Measurements from ENCODE around the gene MOXD1. TPM values are rescaled to one million over a fixed set of nuclear protein-coding genes. Genes with fewer than 3 reads are reported as not detected.
A peak's percentile ranks its signal among the peaks of the same experiment; 100 is the strongest.
"Not testable (repeated sequence)": the region's sequence is repeated elsewhere in the genome, so short reads cannot be mapped to it uniquely, and the experiment has no call there.

The MOXD1 gene
- total RNA-seq, 1 experiment from 2014 or later, result 0.69 TPM

DNA sequence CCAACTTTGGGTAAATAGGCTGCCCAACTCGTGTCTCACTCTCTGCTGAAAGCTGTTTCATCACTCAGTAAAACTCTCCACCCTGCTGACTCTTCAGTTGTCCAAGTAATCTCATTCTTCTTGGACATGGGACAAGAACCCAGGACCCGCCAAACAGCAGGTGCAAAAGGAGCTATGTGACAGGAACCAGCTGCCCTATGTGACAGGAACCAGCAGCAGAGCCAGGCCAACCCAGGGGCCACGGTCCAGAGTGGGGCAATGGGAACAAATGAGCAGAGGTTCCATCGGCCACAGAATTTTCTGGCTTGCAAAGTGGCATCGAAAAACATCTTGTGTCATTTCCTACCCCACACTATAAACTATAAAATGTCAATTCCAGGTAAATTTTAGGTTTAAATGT is 56.5 kb downstream of the MOXD1 start:
- no peaks in the 10 kb centered on the region for H3K36me3 ChIP-seq (replicated peaks; ENCODE audit: control insufficient read depth, insufficient read depth, low read length)
- H3K27me3 ChIP-seq (ENCODE audit: control insufficient read depth, insufficient read depth, low read length), result no peaks in the 10 kb centered on the region
- DNase-seq, result no peak
- H3K4me3 ChIP-seq (ENCODE audit: insufficient read depth, low read depth, low read length), result no peak overlapping the region

DNA sequence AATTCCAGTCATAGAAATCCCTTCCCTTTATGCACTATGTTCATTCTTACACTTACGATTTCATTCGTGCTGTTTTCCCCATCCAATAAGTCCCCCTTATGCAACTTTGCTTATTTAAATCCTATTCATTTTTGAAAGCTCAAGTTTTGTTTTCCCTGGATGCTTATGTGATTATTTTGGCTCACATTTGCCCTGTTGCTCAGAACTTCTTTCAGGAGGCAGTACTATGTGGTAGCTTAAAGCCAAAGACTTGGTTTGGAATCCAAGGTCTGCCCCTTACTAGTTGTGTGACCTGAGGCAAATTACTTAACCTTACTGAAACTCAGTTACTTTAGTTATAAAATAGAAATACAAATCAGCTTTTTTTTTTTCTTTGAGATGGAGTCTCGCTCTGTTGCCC is 59.6 kb downstream of the MOXD1 start:
- Histone ChIP-seq H3K4me3 (ENCODE audit: insufficient read depth, low read depth, low read length) (no peak overlapping the region), H3K27me3 (ENCODE audit: control insufficient read depth, insufficient read depth, low read length) (no peaks in the 10 kb centered on the region), H3K36me3 (replicated peaks; ENCODE audit: control insufficient read depth, insufficient read depth, low read length) (no peaks in the 10 kb centered on the region)
- no peak for DNase-seq

DNA sequence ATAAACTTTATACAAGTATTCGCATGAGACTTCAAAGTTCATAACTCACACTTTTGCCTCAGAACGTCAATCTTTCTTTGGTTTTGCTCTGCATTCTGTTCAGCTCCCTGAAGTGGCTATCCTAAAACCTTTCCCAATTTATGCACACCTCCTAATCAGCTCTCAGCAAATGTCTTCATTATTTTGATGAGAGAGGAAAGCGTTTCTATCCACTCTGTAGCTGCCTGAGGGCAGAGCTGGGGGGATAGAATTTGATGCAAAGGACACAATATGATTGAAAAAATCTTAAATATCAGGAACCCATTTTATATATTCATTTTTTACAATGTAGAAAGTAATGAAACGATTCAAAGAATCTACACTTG is 66.8 kb downstream of the MOXD1 start:
- H3K4me3 ChIP-seq (ENCODE audit: insufficient read depth, low read depth, low read length), result no peak overlapping the region
- H3K27me3 ChIP-seq (ENCODE audit: control insufficient read depth, insufficient read depth, low read length), result no peaks in the 10 kb centered on the region
- no peaks in the 10 kb centered on the region for H3K36me3 ChIP-seq (replicated peaks; ENCODE audit: control insufficient read depth, insufficient read depth, low read length)
- no peak for DNase-seq

GRCh38 chr6:132333639-132334520 is 67.4 kb downstream of the MOXD1 start:
- Histone ChIP-seq H3K36me3 (replicated peaks; ENCODE audit: control insufficient read depth, insufficient read depth, low read length) (no peaks in the 10 kb centered on the region), H3K4me3 (ENCODE audit: insufficient read depth, low read depth, low read length) (no peak overlapping the region), H3K27me3 (ENCODE audit: control insufficient read depth, insufficient read depth, low read length) (no peaks in the 10 kb centered on the region)
- DNase-seq, result peak; percentile 22

DNA sequence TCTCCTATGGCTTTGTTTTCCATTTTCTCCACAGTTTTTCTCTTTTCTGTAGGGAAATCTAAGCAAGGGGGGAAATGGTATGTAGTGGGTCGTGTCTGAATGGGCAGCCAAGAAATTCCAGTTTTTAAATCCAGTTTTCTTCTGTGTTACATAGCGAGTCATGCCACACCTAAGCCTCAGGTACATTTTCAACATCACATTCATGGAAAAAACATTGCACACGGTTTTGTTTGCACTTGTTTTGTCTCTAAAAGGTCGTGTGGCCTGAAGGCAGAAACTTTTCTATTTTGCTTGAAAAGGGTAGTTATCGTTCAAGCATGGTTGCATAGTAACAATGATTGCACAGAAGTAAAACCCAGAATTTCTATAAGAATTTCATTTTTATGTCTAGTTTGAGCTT is 70.5 kb downstream of the MOXD1 start:
- no peaks in the 10 kb centered on the region for H3K27me3 ChIP-seq (ENCODE audit: control insufficient read depth, insufficient read depth, low read length)
- H3K36me3 ChIP-seq (replicated peaks; ENCODE audit: control insufficient read depth, insufficient read depth, low read length), result no peaks in the 10 kb centered on the region
- no peak overlapping the region for H3K4me3 ChIP-seq (ENCODE audit: insufficient read depth, low read depth, low read length)
- DNase-seq, result no peak

GRCh38 chr6:132322398-132322797 is 78.9 kb downstream of the MOXD1 start:
- no peak for DNase-seq
- no peaks in the 10 kb centered on the region for H3K36me3 ChIP-seq (replicated peaks; ENCODE audit: control insufficient read depth, insufficient read depth, low read length)
- no peaks in the 10 kb centered on the region for H3K27me3 ChIP-seq (ENCODE audit: control insufficient read depth, insufficient read depth, low read length)
- H3K4me3 ChIP-seq (ENCODE audit: insufficient read depth, low read depth, low read length), result no peak overlapping the region

DNA sequence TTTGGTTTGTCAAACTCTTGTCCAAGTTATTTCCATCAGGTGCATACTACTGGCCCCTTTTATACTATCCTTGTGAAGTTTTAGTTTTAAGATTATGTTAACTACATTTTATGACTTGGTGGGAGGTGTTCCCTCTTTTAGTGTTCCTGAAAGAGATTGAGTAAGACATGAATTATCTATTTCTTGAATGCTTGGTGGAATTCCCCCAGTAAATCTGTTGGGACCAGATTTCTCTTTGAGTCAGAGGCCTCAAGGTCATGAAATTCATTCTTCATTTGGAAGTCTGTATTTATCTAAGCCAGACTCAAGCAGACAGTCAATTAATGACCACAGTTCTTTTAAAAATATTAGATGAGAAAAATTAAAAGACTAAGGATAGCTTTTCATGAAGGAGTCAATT is 81.3 kb downstream of the MOXD1 start:
- H3K4me3 ChIP-seq (ENCODE audit: insufficient read depth, low read depth, low read length), result no peak overlapping the region
- H3K36me3 ChIP-seq (replicated peaks; ENCODE audit: control insufficient read depth, insufficient read depth, low read length), result no peaks in the 10 kb centered on the region
- no peak for DNase-seq
- H3K27me3 ChIP-seq (ENCODE audit: control insufficient read depth, insufficient read depth, low read length), result no peaks in the 10 kb centered on the region

- Histone ChIP-seq H3K36me3 (replicated peaks; ENCODE audit: control insufficient read depth, insufficient read depth, low read length) (no peaks in the 10 kb centered on the region), H3K27me3 (ENCODE audit: control insufficient read depth, insufficient read depth, low read length) (no peaks in the 10 kb centered on the region), H3K4me3 (ENCODE audit: insufficient read depth, low read depth, low read length) (no peak overlapping the region)
- DNase-seq, result no peak
Observed at GRCh38 chr6:132316970-132317369, 84.3 kb downstream of the MOXD1 start.

DNA sequence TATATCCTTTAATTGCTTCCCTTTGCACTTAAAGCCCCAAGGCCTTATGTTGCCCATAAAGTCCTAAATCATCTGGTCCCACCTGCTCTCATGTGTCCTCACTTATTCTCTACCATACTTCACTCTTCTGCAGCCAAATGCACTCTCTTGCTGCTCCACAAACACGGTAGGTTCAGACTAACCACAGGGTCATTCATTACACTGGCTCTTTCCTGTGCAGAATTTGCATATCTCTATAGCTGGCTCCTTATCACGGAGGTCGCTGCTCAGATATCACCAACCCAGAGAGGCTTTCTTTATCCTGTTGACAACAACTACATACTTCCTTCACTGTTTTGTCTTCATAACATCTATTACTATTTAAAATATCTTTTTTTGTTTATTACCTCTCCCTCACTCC is 86.8 kb downstream of the MOXD1 start:
- DNase-seq, result no peak
- no peaks in the 10 kb centered on the region for H3K36me3 ChIP-seq (replicated peaks; ENCODE audit: control insufficient read depth, insufficient read depth, low read length)

GRCh38 chr6:132310921-132311320 is 90.4 kb downstream of the MOXD1 start:
- Histone ChIP-seq H3K27me3 (ENCODE audit: control insufficient read depth, insufficient read depth, low read length) (no peaks in the 10 kb centered on the region), H3K4me3 (ENCODE audit: insufficient read depth, low read depth, low read length) (no peak overlapping the region), H3K36me3 (replicated peaks; ENCODE audit: control insufficient read depth, insufficient read depth, low read length) (no peaks in the 10 kb centered on the region)
- no peak for DNase-seq

More for the DNA sequence above, 86.8 kb downstream of the MOXD1 start:
- no peaks in the 10 kb centered on the region for H3K27me3 ChIP-seq (ENCODE audit: control insufficient read depth, insufficient read depth, low read length)
- H3K4me3 ChIP-seq (ENCODE audit: insufficient read depth, low read depth, low read length), result no peak overlapping the region

DNA sequence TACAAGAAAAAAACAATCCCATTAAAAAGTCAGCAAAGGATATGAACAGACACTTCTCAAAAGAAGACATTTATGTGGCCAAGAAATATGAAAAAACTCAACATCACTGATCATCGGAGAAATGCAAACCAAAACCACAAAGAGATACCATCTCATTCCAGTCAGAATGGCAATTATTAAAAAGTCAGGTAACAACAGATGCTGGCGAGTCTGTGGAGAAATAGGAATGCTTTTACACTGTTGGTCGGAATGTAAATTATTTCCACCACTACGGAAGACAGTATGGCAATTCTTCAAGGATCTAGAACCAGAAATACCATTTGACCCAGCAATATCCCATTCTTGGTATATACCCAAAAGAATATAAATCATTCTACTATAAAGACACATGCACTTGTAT is 91.1 kb downstream of the MOXD1 start:
- not testable (repeated sequence) for H3K36me3 ChIP-seq (replicated peaks; ENCODE audit: control insufficient read depth, insufficient read depth, low read length); DNase-seq; H3K4me3 ChIP-seq (ENCODE audit: insufficient read depth, low read depth, low read length); H3K27me3 ChIP-seq (ENCODE audit: control insufficient read depth, insufficient read depth, low read length)

DNA sequence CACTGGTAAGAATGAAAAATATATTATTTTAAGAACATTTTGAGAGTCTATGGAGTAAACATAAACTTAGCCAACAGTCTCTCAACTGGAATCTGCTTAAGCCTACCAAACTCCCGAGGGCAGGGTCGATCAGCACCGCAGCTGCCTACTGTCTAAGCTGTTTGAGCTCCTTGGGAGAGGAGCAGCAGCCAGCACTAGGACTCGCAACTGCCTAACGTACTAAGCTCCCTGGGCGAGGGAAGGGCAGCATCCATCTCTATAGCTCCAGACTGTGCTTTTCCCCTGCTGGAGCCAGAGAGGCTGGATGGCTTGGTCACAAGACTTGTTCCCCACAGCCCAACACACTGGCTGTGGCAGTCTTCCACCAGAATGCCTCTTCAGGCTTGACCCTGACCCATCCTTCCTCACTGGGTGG is 96.4 kb downstream of the MOXD1 start:
- DNase-seq, result no peak
- Histone ChIP-seq H3K4me3 (ENCODE audit: insufficient read depth, low read depth, low read length) (no peak overlapping the region), H3K27me3 (ENCODE audit: control insufficient read depth, insufficient read depth, low read length) (no peaks in the 10 kb centered on the region), H3K36me3 (replicated peaks; ENCODE audit: control insufficient read depth, insufficient read depth, low read length) (no peaks in the 10 kb centered on the region)

DNA sequence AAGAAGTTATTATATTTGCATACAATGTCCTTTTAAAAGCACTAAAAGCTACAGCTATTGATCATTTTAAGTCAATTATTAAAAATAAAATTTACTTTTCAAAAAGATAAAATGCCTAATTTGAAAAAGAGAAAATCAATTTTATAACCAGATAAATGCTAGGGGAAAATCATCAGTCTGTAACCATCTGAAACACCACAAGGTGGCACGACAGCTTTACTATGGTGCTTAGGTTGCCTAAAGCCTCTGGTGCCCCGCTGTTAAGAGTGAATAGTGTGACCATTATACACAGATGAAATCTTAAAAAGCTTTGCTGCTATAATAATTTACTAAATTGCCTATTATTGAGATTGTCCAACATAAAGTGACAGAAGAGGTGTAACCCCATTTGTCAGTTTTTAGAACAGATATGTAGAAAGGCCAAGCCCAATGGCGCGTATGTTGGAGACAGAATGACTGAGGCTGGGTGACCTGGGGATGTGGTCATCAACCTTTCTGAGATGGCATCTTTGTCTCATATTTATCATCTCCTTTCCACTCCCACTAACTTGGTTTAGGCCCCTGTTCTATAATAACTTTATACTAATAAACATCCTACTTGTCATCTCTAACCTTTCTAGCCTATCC is 100.8 kb downstream of the MOXD1 start:
- peak; percentile 5 for DNase-seq
- H3K27me3 ChIP-seq (ENCODE audit: control insufficient read depth, insufficient read depth, low read length), result no peaks in the 10 kb centered on the region
- no peak overlapping the region for H3K4me3 ChIP-seq (ENCODE audit: insufficient read depth, low read depth, low read length)
- H3K36me3 ChIP-seq (replicated peaks; ENCODE audit: control insufficient read depth, insufficient read depth, low read length), result no peaks in the 10 kb centered on the region

GRCh38 chr6:132298344-132298949 is 102.8 kb downstream of the MOXD1 start:
- H3K36me3 ChIP-seq (replicated peaks; ENCODE audit: control insufficient read depth, insufficient read depth, low read length), result no peaks in the 10 kb centered on the region
- no peak for DNase-seq
- no peaks in the 10 kb centered on the region for H3K27me3 ChIP-seq (ENCODE audit: control insufficient read depth, insufficient read depth, low read length)
- H3K4me3 ChIP-seq (ENCODE audit: insufficient read depth, low read depth, low read length), result no peak overlapping the region

- H3K36me3 ChIP-seq (replicated peaks; ENCODE audit: control insufficient read depth, insufficient read depth, low read length), result no peaks in the 10 kb centered on the region
- no peak for DNase-seq
- no peaks in the 10 kb centered on the region for H3K27me3 ChIP-seq (ENCODE audit: control insufficient read depth, insufficient read depth, low read length)
- no peak overlapping the region for H3K4me3 ChIP-seq (ENCODE audit: insufficient read depth, low read depth, low read length)
Observed at GRCh38 chr6:132289756-132290155, 111.5 kb downstream of the MOXD1 start.
